ENCODE results near the gene SORCS3. TPM values are rescaled to one million over a fixed set of nuclear protein-coding genes. Genes with fewer than 3 reads are reported as not detected.

SORCS3 gene
- total RNA-seq, 1 donor from 2014 or later: not detected

DNA sequence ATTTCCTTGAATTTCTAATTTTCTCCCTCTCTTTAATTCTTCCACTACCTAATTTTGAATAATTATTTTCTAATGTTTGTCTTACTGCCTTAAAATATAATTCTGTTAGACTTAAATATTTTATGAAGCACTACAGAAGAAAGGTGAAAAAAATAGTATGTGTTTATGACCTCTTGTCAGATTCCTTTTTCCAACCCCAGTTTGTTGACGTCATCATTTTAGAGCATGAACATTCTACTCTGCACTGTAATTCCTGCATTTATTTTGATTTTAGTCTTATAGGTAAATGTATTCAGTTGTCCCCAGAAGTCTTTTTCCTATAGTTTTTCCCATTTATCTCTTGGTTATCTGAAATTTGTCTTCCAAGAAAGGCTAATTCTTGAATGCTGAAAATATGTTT is 468.1 kb downstream of the SORCS3 start:
- DNase-seq (no peak), ATAC-seq (no peak)
- TF ChIP-seq, protein P1, sequence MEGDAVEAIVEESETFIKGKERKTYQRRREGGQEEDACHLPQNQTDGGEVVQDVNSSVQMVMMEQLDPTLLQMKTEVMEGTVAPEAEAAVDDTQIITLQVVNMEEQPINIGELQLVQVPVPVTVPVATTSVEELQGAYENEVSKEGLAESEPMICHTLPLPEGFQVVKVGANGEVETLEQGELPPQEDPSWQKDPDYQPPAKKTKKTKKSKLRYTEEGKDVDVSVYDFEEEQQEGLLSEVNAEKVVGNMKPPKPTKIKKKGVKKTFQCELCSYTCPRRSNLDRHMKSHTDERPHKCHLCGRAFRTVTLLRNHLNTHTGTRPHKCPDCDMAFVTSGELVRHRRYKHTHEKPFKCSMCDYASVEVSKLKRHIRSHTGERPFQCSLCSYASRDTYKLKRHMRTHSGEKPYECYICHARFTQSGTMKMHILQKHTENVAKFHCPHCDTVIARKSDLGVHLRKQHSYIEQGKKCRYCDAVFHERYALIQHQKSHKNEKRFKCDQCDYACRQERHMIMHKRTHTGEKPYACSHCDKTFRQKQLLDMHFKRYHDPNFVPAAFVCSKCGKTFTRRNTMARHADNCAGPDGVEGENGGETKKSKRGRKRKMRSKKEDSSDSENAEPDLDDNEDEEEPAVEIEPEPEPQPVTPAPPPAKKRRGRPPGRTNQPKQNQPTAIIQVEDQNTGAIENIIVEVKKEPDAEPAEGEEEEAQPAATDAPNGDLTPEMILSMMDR (IDR thresholded peaks at IDR 0.05): no peak
- Histone ChIP-seq H3K9me3 (no peaks in the 10 kb centered on the region), H3K27ac (no peak overlapping the region), H3K4me1 (no peaks in the 10 kb centered on the region), H3K36me3 (no peaks in the 10 kb centered on the region), H3K4me3 (no peak overlapping the region), H3K27me3 (no peaks in the 10 kb centered on the region)
- intact Hi-C loops (cut with DNase I): no loop called here

DNA sequence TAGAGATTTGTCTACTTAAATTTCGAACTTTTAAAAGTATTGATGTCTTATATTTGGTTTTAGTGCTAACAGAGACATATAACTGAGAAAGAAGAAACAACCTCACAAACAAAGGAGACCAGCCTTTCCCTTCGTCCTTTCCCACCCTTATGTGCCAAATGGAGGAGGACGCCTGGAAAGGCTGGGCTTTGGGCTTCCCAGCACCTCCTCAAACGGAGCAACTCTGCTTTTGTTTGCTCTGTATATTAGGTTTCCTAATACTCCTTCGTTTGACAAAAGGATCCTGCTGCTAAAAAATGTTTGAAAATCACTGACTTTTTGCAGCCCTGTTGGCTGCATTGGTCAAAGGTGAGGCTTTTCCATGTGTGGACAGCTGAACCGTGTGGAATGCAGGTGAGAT is 471.8 kb downstream of the SORCS3 start:
- Histone ChIP-seq H3K36me3 (no peaks in the 10 kb centered on the region), H3K27me3 (no peaks in the 10 kb centered on the region), H3K4me3 (no peak overlapping the region), H3K9me3 (no peaks in the 10 kb centered on the region), H3K27ac (no peak overlapping the region), H3K4me1 (no peaks in the 10 kb centered on the region)
- DNase-seq (no peak), ATAC-seq (no peak)
- intact Hi-C loops (cut with DNase I): no loop called here
- TF ChIP-seq, protein P1 (IDR thresholded peaks at IDR 0.05): no peak

DNA sequence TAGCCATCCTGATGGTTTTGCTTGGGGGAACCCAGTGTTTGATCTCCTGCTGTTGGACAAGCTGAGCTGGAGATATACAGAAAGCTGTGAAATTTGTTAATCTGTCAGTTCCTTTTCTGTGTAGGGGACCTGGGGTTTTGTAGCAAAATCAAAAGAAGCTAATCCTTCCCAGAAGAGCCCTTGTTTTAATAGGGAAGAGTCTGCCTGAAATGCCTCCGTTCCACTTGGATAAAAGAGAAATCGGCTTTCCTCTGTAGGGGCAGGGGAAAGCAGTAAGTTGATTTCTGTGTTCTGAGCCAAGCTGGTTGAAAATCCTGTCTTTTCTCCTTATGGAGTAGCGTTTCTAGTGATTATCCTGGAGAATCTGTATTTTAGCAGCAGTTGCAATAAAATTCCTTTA is 472.6 kb downstream of the SORCS3 start:
- TF ChIP-seq, protein P1 (IDR thresholded peaks at IDR 0.05): no peak
- Histone ChIP-seq H3K4me1 (no peaks in the 10 kb centered on the region), H3K4me3 (no peak overlapping the region), H3K36me3 (no peaks in the 10 kb centered on the region), H3K9me3 (no peaks in the 10 kb centered on the region), H3K27ac (no peak overlapping the region), H3K27me3 (no peaks in the 10 kb centered on the region)
- ATAC-seq: no peak
- DNase-seq: no peak
- intact Hi-C loops (cut with DNase I): no loop called here

DNA sequence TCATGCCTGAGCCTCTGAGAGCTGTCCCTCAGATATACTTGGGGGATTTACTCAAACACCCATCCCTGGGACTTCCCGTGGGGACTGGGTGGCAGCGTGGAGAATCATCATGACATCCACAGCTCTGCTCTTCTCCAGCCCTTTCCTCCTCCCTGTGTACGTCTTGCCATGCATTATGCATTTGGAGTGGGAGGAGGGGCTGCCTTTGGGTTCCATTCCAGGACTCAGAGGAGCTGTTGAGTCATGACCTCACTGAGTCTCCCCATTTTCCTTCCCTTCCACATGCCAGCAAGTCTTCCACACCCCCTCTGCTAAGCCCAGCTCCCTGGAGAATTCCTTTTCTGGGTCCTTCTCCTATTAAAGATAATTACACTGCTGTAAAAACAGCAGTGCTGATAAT is 480.7 kb downstream of the SORCS3 start:
- Histone ChIP-seq H3K36me3 (no peaks in the 10 kb centered on the region), H3K27ac (no peak overlapping the region), H3K9me3 (no peaks in the 10 kb centered on the region), H3K27me3 (no peaks in the 10 kb centered on the region), H3K4me3 (no peak overlapping the region), H3K4me1 (no peaks in the 10 kb centered on the region)
- intact Hi-C loops (cut with DNase I): no loop called here
- DNase-seq: no peak
- TF ChIP-seq, protein P1 (IDR thresholded peaks at IDR 0.05): no peak
- no peak for ATAC-seq

DNA sequence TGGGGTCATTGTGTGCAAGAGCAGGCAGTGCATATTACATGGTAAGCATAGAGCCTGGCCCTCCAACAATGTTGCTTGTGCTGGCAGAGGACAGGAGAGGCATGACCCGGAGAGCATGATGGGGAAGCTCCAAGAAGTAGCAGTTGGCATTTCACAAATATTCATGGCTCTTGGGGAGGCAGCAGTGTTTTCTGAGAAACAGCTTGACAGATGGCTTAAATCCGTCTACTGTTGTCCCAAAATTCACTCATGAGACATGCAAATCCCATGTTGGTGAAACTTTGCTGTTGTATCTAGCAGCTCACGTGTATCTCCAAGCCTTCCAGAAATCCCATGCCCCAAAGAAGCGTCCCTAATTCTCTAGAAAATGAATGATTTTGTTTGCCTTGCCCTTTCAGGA is 487.0 kb downstream of the SORCS3 start:
- Histone ChIP-seq H3K36me3 (no peaks in the 10 kb centered on the region), H3K4me3 (no peak overlapping the region), H3K9me3 (no peaks in the 10 kb centered on the region), H3K27me3 (no peaks in the 10 kb centered on the region), H3K4me1 (no peaks in the 10 kb centered on the region), H3K27ac (no peak overlapping the region)
- intact Hi-C loops (cut with DNase I): no loop called here
- DNase-seq (no peak), ATAC-seq (no peak)
- TF ChIP-seq, protein P1 (IDR thresholded peaks at IDR 0.05): no peak

DNA sequence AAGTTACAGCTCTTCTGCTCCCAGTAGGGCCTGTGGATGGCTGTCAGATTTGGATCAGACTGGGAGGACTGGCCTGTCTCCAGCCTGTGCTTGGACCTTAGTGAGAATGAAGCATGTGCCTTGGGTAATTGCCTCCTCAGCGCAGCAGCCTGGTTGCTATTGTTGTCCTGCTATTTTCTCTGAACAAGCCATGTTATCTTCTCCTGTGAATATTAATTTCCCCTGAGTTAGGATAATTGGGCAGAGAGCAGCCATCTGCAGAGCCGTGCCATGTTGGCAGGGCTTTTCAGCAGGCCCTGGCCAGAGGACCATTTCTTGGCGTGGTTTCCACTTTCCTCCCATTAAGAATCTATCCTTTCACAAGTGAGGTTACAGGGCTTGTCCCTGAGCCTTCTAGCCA is 497.3 kb downstream of the SORCS3 start:
- H3K27ac ChIP-seq: no peak overlapping the region
- no peaks in the 10 kb centered on the region for H3K27me3 ChIP-seq
- no peaks in the 10 kb centered on the region for H3K36me3 ChIP-seq
- TF ChIP-seq, protein P1 (IDR thresholded peaks at IDR 0.05): no peak
- no peaks in the 10 kb centered on the region for H3K9me3 ChIP-seq
- DNase-seq: no peak
- ATAC-seq: no peak
- intact Hi-C loops (cut with DNase I): no loop called here
- H3K4me3 ChIP-seq: no peak overlapping the region
- no peaks in the 10 kb centered on the region for H3K4me1 ChIP-seq
